Islet of Langerhans (tissue), 1 donor: ENCODE data around the gene DDX10.
"Not testable (repeated sequence)": the region's sequence is repeated elsewhere in the genome, so short reads cannot be mapped to it uniquely, and the experiment has no call there.

Source experiments
- FAIRE-seq: peaks from one replicate; lab custom pipeline; 2011; peaks lifted over from hg19 to GRCh38; lab: Jason Lieb, UNC

DDX10 gene

DNA sequence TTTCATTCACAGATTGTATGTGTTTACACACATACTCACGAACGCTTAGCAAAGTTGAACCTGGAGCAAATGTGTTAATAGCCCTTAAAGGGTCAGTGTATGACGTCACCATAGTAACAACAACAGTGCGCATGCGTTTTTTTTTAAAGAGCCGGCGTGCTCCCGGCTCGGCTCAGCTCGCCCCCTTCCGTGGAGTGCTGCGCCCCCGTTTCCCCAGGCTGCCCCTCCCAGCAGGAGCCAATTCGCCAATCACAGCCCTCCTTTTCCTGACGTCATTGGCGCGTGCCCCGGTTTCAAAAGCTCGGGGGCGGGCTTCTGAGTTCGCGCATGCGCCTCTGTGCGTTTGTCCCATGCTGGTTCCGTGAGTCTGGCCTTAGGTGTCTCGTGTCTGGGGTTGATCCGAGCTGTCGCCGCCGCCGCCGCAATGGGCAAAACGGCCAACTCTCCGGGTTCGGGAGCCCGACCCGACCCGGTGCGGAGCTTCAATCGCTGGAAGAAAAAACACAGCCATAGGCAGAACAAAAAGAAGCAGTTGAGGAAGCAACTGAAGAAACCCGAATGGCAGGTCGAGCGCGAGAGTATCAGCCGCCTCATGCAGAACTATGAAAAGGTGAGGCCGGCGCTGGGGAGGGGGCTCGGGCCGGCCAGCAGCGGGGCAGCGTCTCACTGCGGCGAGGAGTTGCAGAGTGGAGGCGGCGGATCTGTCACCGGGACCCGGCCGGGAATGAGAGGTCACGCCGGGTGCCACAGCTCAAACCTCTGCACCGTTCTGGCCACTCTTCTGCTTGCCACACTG is at the start of gene DDX10:
Gene DDX10, plus strand, starts transcription at position 340 of the 796 bp plus-strand sequence. Its CDS starts 85 bp downstream, at position 425.
- peak; percentile 88 for FAIRE-seq

DNA sequence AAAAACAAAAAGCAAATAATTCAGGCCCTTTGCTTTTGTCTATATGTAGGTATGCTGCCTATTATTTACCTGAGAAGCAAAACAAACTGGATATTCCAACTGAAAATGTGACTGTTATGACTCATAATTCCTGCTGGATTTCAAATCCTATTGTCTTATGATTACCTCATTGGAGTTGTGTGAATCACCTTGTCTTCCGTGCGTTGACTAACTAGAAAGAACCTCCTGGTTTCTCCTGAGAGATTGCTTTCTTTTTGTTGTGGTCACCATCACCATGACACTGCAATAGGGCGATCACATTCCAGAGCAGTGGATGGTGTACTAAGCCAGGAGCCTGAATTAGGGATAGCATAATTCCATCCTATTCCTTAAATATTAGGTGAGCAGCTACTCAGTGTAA is 48.3 kb upstream of the DDX10 start:
- no peak for FAIRE-seq

DNA sequence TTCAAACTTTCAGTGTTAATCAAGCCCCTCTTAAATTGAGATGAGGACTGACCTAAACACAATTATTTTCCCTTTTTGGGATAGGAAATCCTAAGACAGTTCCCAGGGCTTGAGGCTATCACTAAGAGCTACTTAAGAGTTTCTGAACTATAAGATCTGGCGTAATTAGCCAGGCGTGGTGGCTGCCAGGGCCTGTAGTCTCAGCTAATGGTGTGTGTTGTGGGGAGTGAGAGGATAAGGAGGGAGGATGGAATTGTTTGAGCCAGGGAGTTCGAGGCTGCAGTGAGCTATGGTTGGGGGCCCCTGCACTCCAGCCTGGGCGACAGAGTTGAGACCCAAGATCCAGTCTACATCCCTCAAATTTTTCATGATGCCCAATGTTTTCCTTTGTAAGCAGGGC is 47.8 kb upstream of the DDX10 start:
- no peak for FAIRE-seq

DNA sequence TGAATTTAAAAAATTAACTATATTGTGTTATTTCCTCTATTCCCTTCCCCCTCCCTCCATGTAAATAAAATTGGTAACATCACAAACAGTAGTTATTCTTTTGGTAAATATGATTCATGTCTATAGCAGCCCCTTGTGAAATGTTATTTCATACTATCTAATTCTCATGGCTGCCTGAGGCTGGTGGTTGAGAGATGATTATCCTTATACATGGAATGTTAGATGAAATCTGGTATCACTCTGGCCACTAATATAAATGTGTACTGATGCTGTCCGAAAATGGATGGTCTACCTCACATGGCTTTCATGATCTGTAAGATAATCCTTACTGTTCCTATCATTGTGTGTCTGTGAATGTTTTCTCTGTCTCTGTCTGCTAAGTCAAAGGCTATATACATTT is 46.3 kb upstream of the DDX10 start:
- FAIRE-seq: no peak

DNA sequence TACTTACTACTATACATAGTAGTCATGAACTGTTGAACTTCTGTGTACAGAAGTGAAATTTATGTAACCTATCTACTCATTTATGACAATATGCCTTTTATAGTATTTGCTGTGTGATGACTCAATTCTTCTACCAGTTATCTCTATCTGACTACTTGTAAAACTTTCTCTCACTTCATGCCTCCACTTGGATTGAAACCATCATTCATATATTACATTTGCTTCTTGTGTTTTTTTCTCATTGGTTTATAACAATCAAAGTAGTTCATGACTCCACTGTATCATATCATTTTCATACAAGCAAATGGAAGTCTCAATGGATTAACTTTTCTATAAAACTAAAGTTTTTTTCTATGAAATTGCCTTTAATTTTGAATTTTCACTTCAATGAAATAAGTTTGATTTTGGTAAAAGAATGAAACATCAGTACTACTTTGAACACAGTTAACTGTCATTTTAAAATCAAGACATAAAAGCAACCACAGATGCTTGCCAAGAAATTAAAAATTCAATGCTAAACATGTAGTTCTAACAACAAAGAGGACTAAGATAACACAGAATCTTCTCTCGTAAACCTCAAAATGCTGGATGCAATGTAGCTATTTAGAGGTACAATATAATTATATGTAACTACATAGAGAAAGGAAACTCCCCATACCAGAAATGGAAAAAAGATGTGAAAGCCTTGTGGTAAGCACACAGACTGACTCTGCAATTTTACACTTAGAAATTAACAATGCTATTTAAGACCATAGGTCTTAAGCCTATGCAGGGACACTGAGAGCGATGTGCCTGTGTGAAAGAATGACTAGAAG is 43.7 kb upstream of the DDX10 start:
- FAIRE-seq: peak; percentile 30

DNA sequence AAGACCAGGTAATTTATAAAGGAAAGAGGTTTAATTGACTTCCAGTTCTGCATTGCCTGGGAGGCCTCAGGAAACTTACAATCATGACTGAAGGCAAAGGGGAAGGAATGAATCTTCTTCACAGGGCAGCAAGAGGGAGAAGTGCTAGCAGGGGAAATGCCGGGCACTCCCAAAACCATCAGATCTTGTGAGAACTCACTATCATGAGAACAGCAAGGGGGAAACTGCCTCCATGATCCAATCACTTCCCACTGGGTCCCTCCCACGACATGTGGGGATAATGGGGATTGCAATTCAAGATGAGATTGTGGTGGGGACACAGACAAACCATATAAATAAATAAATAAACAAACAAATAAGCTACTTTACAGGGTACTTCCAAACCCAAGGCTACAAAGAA is 42.5 kb upstream of the DDX10 start:
- no peak for FAIRE-seq

DNA sequence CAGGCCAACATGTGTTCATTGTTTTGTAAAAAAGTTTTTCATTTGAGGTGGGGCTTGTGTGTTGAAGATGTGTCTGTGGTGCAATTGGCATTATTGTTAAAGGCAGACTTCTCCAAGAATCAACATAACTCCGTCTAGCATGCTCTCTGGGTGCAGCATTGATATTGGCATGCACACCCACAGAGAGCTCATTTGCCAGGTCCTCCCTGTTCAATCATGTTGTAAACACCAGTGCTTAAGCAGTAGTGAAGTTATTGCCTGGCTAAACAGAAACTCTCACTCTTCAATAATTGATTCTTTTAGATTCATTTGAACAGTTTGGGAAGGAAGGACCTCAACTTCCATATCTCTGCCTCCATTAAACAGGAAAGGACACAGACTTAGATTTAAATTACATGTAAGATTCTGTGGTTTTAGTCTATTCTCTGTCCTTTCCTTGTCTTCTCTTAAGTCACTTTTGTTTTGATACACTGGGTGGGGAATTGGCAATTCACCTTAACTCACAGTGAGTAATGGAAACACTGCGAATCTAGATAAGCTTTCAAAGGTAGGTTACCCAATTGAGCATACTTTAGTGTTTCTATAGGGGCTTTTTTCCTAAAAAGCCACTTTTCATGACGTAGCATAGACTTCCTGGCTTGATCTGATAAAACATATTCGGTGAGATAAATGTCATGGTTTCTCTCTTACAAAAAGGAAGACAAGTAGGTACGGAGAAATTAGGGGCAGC is 40.5 kb upstream of the DDX10 start:
- no peak for FAIRE-seq

DNA sequence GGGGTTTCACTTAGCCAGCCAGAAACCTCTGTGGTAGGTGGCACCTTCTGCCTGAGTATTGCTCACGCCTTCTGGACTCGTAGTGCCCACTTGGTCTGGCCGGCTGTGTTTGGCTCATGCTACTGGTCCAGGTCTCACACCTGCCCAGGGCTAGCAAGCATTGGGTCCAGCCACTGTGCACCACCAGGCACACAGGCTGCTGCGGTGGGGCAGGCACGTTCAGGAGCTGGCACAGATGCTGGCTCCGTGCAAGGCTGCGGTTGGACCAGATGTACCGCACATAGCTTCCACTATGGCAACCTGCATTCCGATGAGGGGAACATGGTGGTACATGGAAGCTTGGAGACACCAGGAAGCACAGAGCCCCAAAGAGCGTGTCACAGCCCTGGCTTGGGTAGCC is 36.5 kb upstream of the DDX10 start:
- no peak for FAIRE-seq

GRCh38 chr11:108628812-108629211 is 36.1 kb upstream of the DDX10 start:
- no peak for FAIRE-seq

DNA sequence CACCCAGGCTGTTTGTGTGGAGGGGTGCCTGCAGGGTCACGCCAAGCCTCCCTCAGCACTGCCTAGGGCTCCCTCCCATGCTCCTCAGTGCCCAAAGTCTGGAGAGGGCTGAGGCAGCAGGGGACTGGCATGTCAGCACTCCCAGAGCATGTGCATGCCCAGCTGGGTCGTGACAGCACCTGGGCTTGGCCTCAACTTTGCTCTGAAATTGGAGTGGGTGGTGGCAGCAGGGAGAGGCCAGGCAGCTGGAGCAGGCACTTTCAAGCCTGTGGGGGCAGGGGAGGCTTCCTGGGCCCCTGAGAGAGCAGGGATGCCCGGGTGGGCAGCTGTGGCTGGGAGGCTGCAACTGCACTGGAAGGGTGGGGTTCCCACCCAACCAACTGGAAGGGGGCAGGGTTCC is 35.6 kb upstream of the DDX10 start:
- no peak for FAIRE-seq

DNA sequence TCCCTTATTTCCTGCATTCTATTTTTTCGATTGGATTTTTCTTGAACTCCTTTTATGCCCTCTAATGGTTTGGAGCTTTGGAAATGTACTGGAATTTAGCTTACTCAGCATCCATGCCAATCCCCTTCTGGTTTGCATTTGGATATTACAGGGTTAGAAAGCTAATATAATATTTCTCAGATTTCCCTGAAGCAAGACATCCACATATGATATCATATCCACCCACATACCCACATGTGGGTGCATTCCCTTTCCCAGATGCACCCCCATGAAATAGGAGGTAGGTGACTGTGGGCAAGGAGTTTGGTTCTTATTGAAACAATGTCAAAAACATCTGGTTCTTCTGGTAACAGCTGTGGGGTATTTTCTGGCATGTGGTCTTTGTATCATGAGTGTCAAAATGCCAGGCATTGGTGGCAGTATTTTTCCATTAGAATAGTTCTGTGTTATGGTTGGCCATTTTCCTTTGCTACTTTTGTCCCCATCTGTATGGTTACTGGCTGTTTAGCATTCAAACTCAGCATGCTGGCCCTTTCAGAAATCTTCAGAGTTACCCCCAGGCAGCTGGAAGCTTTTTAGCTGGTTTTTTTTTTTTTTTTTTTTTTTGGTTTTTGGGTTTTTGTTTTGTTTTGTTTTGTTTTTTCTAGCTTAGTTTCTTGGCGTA is 32.7 kb upstream of the DDX10 start:
- FAIRE-seq: no peak

- FAIRE-seq: no peak
Observed at GRCh38 chr11:108635106-108635505, 29.8 kb upstream of the DDX10 start.

DNA sequence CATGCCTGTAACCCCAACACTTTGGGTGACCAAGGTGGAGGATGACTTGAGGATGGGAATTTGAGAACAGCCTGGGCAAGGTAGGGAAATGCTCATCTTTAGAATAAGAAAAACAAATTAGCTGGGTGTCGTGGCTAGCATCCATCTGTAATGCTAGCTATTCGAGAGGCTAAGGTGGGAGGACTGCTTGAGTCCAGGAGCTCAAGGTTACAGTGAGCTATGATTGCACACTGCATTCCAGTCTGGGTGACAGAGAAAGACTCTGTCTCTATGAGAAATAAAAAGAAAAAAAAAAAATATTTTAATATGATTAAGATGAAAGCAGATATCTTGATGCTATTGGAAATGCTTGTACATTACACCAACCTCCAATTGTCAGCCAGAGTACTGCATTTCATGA is 28.6 kb upstream of the DDX10 start:
- FAIRE-seq: no peak

DNA sequence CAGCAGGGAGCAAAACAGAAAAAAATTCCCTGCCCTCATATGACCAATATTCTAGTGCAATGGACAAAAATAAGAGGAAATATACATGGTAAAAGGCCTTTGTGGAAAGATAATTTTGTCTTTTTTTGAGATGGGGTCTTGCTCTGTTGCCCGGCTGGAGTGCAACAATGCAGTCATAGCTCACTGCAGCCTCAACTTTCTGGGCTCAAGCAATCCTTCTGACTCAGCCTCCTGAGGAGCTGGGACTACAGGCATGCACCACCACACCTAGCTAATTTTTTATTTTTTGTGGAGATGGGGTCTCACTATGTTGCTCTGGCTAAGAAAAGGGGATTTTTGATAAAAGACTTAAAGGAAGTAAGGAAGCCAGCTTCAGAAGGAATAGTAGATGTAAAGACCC is 25.7 kb upstream of the DDX10 start:
- no peak for FAIRE-seq

DNA sequence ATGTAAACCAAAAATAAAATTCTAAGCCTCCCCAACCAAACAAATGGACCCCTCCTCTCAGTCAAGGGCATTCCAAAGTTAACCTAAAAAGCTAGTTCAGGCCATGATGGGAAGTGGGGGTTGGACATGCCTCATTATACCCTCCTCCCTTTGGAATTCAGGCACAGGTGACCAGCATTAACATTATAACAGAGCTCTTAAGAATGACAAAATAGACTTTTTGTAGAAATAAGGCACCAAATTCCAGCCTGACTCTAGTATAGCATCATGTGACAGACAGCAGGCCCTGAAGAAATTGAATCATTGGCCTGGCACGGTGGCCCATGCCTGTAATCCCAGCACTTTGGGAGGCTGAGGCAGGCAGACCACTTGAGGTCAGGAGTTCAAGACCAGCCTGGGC is 23.1 kb upstream of the DDX10 start:
- FAIRE-seq: not testable (repeated sequence)

DNA sequence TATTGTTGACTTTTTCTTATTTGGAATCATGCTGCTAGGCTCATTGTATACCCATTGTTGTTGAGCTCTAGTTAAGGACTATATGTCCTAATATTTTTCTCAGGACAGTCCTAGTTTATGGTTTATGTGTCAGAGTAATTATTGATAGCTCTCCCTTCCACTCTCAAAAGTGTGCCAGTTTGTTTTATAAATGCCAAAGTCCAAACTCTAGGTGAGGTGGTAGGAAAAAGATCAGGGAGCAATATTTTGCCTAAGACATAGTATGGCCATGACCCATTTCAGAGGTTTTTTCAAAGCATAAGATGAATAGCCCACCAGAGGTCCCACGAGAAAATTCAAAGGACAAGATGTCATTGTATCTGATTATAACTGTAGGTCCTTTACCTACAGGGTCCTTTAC is 20.9 kb upstream of the DDX10 start:
- FAIRE-seq: no peak

GRCh38 chr11:108645970-108646369 is 18.9 kb upstream of the DDX10 start:
- no peak for FAIRE-seq

DNA sequence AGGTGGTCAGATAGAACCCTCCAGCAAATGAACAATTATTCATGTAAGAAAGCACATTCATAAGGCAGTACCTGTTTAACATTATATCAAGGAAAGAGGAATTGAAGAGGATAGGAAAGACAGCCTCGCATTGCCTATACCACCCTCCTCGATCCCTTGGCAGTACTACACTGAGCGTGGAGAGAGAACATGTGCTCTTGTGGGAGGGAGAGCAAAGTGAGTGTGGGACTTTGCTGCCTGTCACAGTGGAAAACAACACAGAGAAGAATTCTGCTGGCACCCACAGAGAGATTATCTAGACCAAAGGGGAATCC is 17.5 kb upstream of the DDX10 start:
- no peak for FAIRE-seq

GRCh38 chr11:108647701-108648527 is 17.0 kb upstream of the DDX10 start:
- peak; percentile 96 for FAIRE-seq

DNA sequence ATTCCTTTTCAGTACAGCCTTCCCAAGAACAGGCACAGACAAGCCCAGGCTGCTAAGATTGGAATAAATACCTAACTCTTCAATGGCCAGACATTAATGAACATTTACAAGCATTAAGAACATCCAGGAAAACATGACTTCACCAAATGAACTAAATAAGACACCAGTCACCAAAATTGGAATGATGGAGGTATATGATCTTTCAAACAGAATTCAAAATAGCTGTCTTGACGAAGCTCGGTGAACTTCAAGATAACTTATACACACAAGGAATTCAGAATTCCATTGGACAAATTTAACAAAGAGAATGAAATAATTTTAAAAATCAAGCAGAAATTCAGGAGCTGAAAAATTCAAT is 16.4 kb upstream of the DDX10 start:
- no peak for FAIRE-seq

DNA sequence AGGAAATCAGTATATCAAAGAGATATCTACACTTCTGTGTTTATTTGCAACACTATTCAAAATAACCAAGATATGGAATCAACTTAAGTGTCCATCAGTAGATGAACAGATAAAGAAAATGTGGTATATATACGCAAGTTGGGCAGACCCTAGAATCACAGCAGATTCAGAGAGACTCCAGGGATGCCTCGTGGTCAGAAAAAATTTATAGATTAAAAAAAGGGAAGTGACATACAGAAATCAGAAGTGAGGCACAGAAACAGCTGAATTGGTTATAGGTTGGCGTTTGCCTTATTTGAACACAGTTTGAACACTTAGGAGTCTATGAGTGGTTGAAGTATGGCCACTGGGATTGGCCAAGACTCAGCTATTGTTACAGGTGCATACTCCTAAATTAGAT is 10.8 kb upstream of the DDX10 start:
- FAIRE-seq: not testable (repeated sequence)
